ENCODE data around the gene TSHZ3. TPM values are rescaled to one million over a fixed set of nuclear protein-coding genes. Genes with fewer than 3 reads are reported as not detected.

The TSHZ3 gene
- total RNA-seq, 1 donor from 2014 or later: 82.5 TPM

GRCh38 chr19:31270897-31271296 is 78.3 kb downstream of the TSHZ3 start:
- TF ChIP-seq CTCF (IDR thresholded peaks at IDR 0.05; ENCODE audit: unreplicated experiment): no peak
- H3K4me3 Mint-ChIP-seq: no peak overlapping the region
- no peaks in the 10 kb centered on the region for H3K27me3 Mint-ChIP-seq (ENCODE audit: low read depth)
- no peaks in the 10 kb centered on the region for H3K9me3 Mint-ChIP-seq
- no peak for DNase-seq (ENCODE audit: low spot score in 2 of 2, unreplicated experiment in 2 of 2)
- peaks cover 7% of the 10 kb centered on the region for H3K4me1 Mint-ChIP-seq
- no peak overlapping the region for H3K27ac Mint-ChIP-seq
- peaks cover 10% of the 10 kb centered on the region for H3K36me3 Mint-ChIP-seq

- Mint-ChIP-seq H3K27ac (no peak overlapping the region), H3K27me3 (ENCODE audit: low read depth) (no peaks in the 10 kb centered on the region), H3K4me3 (no peak overlapping the region), H3K36me3 (peaks cover 4% of the 10 kb centered on the region), H3K9me3 (no peaks in the 10 kb centered on the region), H3K4me1 (peaks cover 7% of the 10 kb centered on the region)
- no peak for DNase-seq (ENCODE audit: low spot score in 2 of 2, unreplicated experiment in 2 of 2)
- no peak for TF ChIP-seq CTCF (IDR thresholded peaks at IDR 0.05; ENCODE audit: unreplicated experiment)
These were observed 79.7 kb downstream of the TSHZ3 start for GRCh38 chr19:31269425-31270127.

- Mint-ChIP-seq H3K4me1 (peaks cover 11% of the 10 kb centered on the region), H3K27me3 (ENCODE audit: low read depth) (no peaks in the 10 kb centered on the region), H3K27ac (no peak overlapping the region), H3K4me3 (no peak overlapping the region), H3K36me3 (no peaks in the 10 kb centered on the region), H3K9me3 (no peaks in the 10 kb centered on the region)
- TF ChIP-seq CTCF (IDR thresholded peaks at IDR 0.05; ENCODE audit: unreplicated experiment): no peak
- DNase-seq (ENCODE audit: low spot score in 2 of 2, unreplicated experiment in 2 of 2): no peak
These were observed 80.4 kb downstream of the TSHZ3 start for GRCh38 chr19:31268751-31269383.

GRCh38 chr19:31266731-31267130 is 82.5 kb downstream of the TSHZ3 start:
- Mint-ChIP-seq H3K27me3 (ENCODE audit: low read depth) (no peaks in the 10 kb centered on the region), H3K9me3 (no peaks in the 10 kb centered on the region), H3K4me1 (peaks cover 21% of the 10 kb centered on the region), H3K4me3 (no peak overlapping the region), H3K36me3 (no peaks in the 10 kb centered on the region), H3K27ac (no peak overlapping the region)
- no peak for TF ChIP-seq CTCF (IDR thresholded peaks at IDR 0.05; ENCODE audit: unreplicated experiment)
- no peak for DNase-seq (ENCODE audit: low spot score in 2 of 2, unreplicated experiment in 2 of 2)

- no peak for TF ChIP-seq CTCF (IDR thresholded peaks at IDR 0.05; ENCODE audit: unreplicated experiment)
- no peak for DNase-seq (ENCODE audit: low spot score in 2 of 2, unreplicated experiment in 2 of 2)
- Mint-ChIP-seq H3K36me3 (no peaks in the 10 kb centered on the region), H3K27me3 (ENCODE audit: low read depth) (no peaks in the 10 kb centered on the region), H3K4me3 (no peak overlapping the region), H3K4me1 (peaks cover 22% of the 10 kb centered on the region), H3K27ac (no peak overlapping the region), H3K9me3 (no peaks in the 10 kb centered on the region)
These were observed 83.0 kb downstream of the TSHZ3 start for GRCh38 chr19:31266196-31266595.

Data from mesothelial cell of epicardium (in vitro differentiated cells).